Measurements from ENCODE around the gene ANKRD13A.
"Not testable (repeated sequence)": the region's sequence is repeated elsewhere in the genome, so short reads cannot be mapped to it uniquely, and the experiment has no call there.

DNA sequence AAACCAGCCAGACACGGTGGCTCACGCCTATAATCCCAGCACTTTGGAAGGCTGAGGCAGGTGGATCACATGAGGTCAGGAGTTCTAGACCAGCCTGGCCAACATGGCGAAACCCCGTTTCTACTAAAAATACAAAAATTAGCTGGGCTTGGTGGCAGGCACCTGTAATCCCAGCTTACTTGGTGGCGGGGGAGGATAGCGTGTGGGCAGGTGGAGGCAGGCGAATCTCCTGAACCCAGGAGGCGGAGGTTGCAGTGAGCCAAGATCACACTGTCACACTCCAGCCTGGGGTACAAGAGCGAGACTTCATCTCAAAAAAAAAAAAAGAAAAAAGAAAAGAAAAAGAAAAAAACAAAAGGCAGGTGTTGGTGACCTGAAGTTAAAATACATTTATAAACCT, 73.4 kb downstream of the ANKRD13A start:
- TF ChIP-seq, protein P1, sequence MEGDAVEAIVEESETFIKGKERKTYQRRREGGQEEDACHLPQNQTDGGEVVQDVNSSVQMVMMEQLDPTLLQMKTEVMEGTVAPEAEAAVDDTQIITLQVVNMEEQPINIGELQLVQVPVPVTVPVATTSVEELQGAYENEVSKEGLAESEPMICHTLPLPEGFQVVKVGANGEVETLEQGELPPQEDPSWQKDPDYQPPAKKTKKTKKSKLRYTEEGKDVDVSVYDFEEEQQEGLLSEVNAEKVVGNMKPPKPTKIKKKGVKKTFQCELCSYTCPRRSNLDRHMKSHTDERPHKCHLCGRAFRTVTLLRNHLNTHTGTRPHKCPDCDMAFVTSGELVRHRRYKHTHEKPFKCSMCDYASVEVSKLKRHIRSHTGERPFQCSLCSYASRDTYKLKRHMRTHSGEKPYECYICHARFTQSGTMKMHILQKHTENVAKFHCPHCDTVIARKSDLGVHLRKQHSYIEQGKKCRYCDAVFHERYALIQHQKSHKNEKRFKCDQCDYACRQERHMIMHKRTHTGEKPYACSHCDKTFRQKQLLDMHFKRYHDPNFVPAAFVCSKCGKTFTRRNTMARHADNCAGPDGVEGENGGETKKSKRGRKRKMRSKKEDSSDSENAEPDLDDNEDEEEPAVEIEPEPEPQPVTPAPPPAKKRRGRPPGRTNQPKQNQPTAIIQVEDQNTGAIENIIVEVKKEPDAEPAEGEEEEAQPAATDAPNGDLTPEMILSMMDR (IDR thresholded peaks at IDR 0.05) = not testable (repeated sequence)
- not testable (repeated sequence) for TF ChIP-seq EZH2 (IDR thresholded peaks at IDR 0.05)
